ENCODE measurements around the gene TRIM26.
"Not testable (repeated sequence)": the region's sequence is repeated elsewhere in the genome, so short reads cannot be mapped to it uniquely, and the experiment has no call there.

The TRIM26 gene

GRCh38 chr6:30238178-30238795, 25.1 kb upstream of the TRIM26 start:
- in situ Hi-C loops (cut with MboI; ENCODE audit: low sequenced_read_pairs, unreplicated experiment) = no loop called here
- DNase-seq (ENCODE audit: low spot score) = peak; percentile 74
- peak; percentile 41 for TF ChIP-seq CTCF (IDR thresholded peaks at IDR 0.05; ENCODE audit: borderline replicate concordance, control extremely low read depth, extremely low read depth, insufficient read depth, missing control alignments)

- no peak for TF ChIP-seq CTCF (IDR thresholded peaks at IDR 0.05; ENCODE audit: borderline replicate concordance, control extremely low read depth, extremely low read depth, insufficient read depth, missing control alignments)
- no peak for DNase-seq (ENCODE audit: low spot score)
- in situ Hi-C loops (cut with MboI; ENCODE audit: low sequenced_read_pairs, unreplicated experiment) = no loop called here
These were observed 21.1 kb upstream of the TRIM26 start for GRCh38 chr6:30234356-30234755.

- in situ Hi-C loops (cut with MboI; ENCODE audit: low sequenced_read_pairs, unreplicated experiment) = no loop called here
- no peak for TF ChIP-seq CTCF (IDR thresholded peaks at IDR 0.05; ENCODE audit: borderline replicate concordance, control extremely low read depth, extremely low read depth, insufficient read depth, missing control alignments)
- DNase-seq (ENCODE audit: low spot score) = no peak
These were observed 17.9 kb upstream of the TRIM26 start for GRCh38 chr6:30231067-30231466.

GRCh38 chr6:30227763-30228487, 14.7 kb upstream of the TRIM26 start:
- TF ChIP-seq CTCF (IDR thresholded peaks at IDR 0.05; ENCODE audit: borderline replicate concordance, control extremely low read depth, extremely low read depth, insufficient read depth, missing control alignments) = no peak
- in situ Hi-C loops (cut with MboI; ENCODE audit: low sequenced_read_pairs, unreplicated experiment) = no loop called here
- DNase-seq (ENCODE audit: low spot score) = peak; percentile 45

GRCh38 chr6:30227242-30227722, 14.1 kb upstream of the TRIM26 start:
- in situ Hi-C loops (cut with MboI; ENCODE audit: low sequenced_read_pairs, unreplicated experiment) = no loop called here
- no peak for DNase-seq (ENCODE audit: low spot score)
- no peak for TF ChIP-seq CTCF (IDR thresholded peaks at IDR 0.05; ENCODE audit: borderline replicate concordance, control extremely low read depth, extremely low read depth, insufficient read depth, missing control alignments)

- no peak for DNase-seq (ENCODE audit: low spot score)
- TF ChIP-seq CTCF (IDR thresholded peaks at IDR 0.05; ENCODE audit: borderline replicate concordance, control extremely low read depth, extremely low read depth, insufficient read depth, missing control alignments) = no peak
- in situ Hi-C loops (cut with MboI; ENCODE audit: low sequenced_read_pairs, unreplicated experiment) = no loop called here
These were observed 10.1 kb upstream of the TRIM26 start for GRCh38 chr6:30223339-30223738.

GRCh38 chr6:30221956-30222355, 8.8 kb upstream of the TRIM26 start:
- in situ Hi-C loops (cut with MboI; ENCODE audit: low sequenced_read_pairs, unreplicated experiment); DNase-seq (ENCODE audit: low spot score): not testable (repeated sequence)

- in situ Hi-C loops (cut with MboI; ENCODE audit: low sequenced_read_pairs, unreplicated experiment) = not testable (repeated sequence)
These were observed 8.2 kb upstream of the TRIM26 start for GRCh38 chr6:30221395-30221794.

More at GRCh38 chr6:30221395-30221794, 8.2 kb upstream of the TRIM26 start:
- not testable (repeated sequence) for DNase-seq (ENCODE audit: low spot score)
